HEK293T (cell line): ENCODE measurements around the gene RUNX3.

Source experiments
- ARNT ChIP-seq: fragments of 450-650 bp; IDR thresholded peaks from 2 replicates; pipeline ENCODE4 v1.6.1; 2017; ENCODE audit warnings: mild to moderate bottlenecking
- BHLHE40 ChIP-seq: fragments of 450-650 bp; IDR thresholded peaks from 2 replicates; pipeline ENCODE4 v1.6.1; 2016; ENCODE audit warnings: mild to moderate bottlenecking, moderate library complexity, borderline replicate concordance
- ELF4 ChIP-seq: fragments of 450-650 bp; IDR thresholded peaks from 2 replicates; pipeline ENCODE4 v1.6.1; 2017; ENCODE audit warnings: antibody characterized with exemption
- FOXK2 ChIP-seq: fragments of 450-650 bp; IDR thresholded peaks from 2 replicates; pipeline ENCODE4 v1.6.1; 2016; ENCODE audit warnings: mild to moderate bottlenecking
- FOXM1 ChIP-seq: fragments of 450-650 bp; IDR thresholded peaks from 2 replicates; pipeline ENCODE4 v1.6.1; 2017; ENCODE audit warnings: mild to moderate bottlenecking, borderline replicate concordance
- HDGF ChIP-seq: fragments of 450-650 bp; IDR thresholded peaks from 2 replicates; pipeline ENCODE4 v1.6.1; 2017; ENCODE audit warnings: antibody characterized with exemption, borderline replicate concordance
- L3MBTL2 ChIP-seq: fragments of 450-650 bp; conservative IDR thresholded peaks from 2 replicates; pipeline ENCODE4 v1.6.1; 2016; ENCODE audit warnings: mild to moderate bottlenecking
- SP1 ChIP-seq: fragments of 450-650 bp; IDR thresholded peaks from 2 replicates; pipeline ENCODE4 v1.6.1; 2017
- SUZ12 ChIP-seq: fragments of 450-650 bp; IDR thresholded peaks from 2 replicates; pipeline ENCODE4 v1.6.1; 2016; ENCODE audit warnings: mild to moderate bottlenecking
- ZNF384 ChIP-seq: fragments of 450-650 bp; IDR thresholded peaks from 2 replicates; pipeline ENCODE4 v1.6.1; 2016

GRCh38 chr1:24856787-24857506 lies 73.1 kb downstream of the RUNX3 start:
- TF ChIP-seq FOXK2 (no peak), ARNT (no peak), BHLHE40 (no peak), SP1 (no peak), L3MBTL2 (no peak), HDGF (no peak), ELF4 (no peak), FOXM1 (no peak), ZNF384 (no peak), SUZ12 (no peak)
